Measurements from ENCODE around the gene NAXD. TPM values are rescaled to one million over a fixed set of nuclear protein-coding genes. Genes with fewer than 3 reads are reported as not detected.

Gene NAXD
- total and polyA plus RNA-seq, 8 donors, result 17.4 to 56.4 (median 20.8) TPM

- TF ChIP-seq CTCF (IDR thresholded peaks at IDR 0.05), result no peak
- no peak for FAIRE-seq
- Histone ChIP-seq H3K9me3 (no peaks in the 10 kb centered on the region), H3K4me1 (peaks cover 0 to 4% (median 0%) of the 10 kb centered on the region in 3 donors), H3K27me3 (no peaks in the 10 kb centered on the region), H3K27ac (no peak overlapping the region), H3K36me3 (peaks cover 0 to 24% (median 0%) of the 10 kb centered on the region in 3 donors), H3K4me3 (no peak overlapping the region)
- no peak for ATAC-seq
- whole genome bisulfite sequencing, 2 donors, result 94 to 95% methylated on average over 5 of the region's 5 CpGs
- intact Hi-C loops (cut with DNase I), result no loop called here
- DNase-seq, result no peak
Observed at GRCh38 chr13:110683921-110684320, 68.6 kb downstream of the NAXD start.

- peaks cover 0 to 24% (median 0%) of the 10 kb centered on the region in 3 donors for H3K36me3 ChIP-seq
- no peak for TF ChIP-seq CTCF (IDR thresholded peaks at IDR 0.05)
- no peak overlapping the region for H3K4me3 ChIP-seq
- DNase-seq (no peak), ATAC-seq (no peak), FAIRE-seq (peak; percentile 5)
- H3K4me1 ChIP-seq, result peaks cover 0 to 4% (median 0%) of the 10 kb centered on the region in 3 donors
- no peak overlapping the region for H3K27ac ChIP-seq
- no peaks in the 10 kb centered on the region for H3K9me3 ChIP-seq
- no peaks in the 10 kb centered on the region for H3K27me3 ChIP-seq
- WGBS, 2 donors, result 85 to 91% methylated on average over 8 of the region's 8 CpGs
- intact Hi-C loops (cut with DNase I), result no loop called here
Observed at GRCh38 chr13:110684388-110685056, 69.2 kb downstream of the NAXD start.

GRCh38 chr13:110685305-110686020 lies 70.1 kb downstream of the NAXD start:
- ATAC-seq (no peak), FAIRE-seq (peak; percentile 84), DNase-seq (peak in 1 of 6 donors; percentile 1)
- Histone ChIP-seq H3K4me3 (no peak overlapping the region), H3K4me1 (peaks cover 0 to 6% (median 0%) of the 10 kb centered on the region in 3 donors), H3K27me3 (no peaks in the 10 kb centered on the region), H3K36me3 (peaks cover 0 to 24% (median 0%) of the 10 kb centered on the region in 3 donors), H3K9me3 (no peaks in the 10 kb centered on the region), H3K27ac (no peak overlapping the region)
- no peak for TF ChIP-seq CTCF (IDR thresholded peaks at IDR 0.05)
- intact Hi-C loops (cut with DNase I), result no loop called here
- WGBS, 2 donors, result 92 to 93% methylated on average over 11 of the region's 11 CpGs

- Histone ChIP-seq H3K36me3 (peaks cover 0 to 12% (median 0%) of the 10 kb centered on the region in 3 donors), H3K4me3 (no peak overlapping the region), H3K9me3 (no peaks in the 10 kb centered on the region), H3K27ac (no peak overlapping the region), H3K4me1 (peaks cover 0 to 8% (median 0%) of the 10 kb centered on the region in 3 donors), H3K27me3 (no peaks in the 10 kb centered on the region)
- intact Hi-C loops (cut with DNase I), result no loop called here
- FAIRE-seq (no peak), ATAC-seq (no peak), DNase-seq (peak in 1 of 6 donors; percentile 6)
- no peak for TF ChIP-seq CTCF (IDR thresholded peaks at IDR 0.05)
- 91 to 94% methylated on average over 16 of the region's 16 CpGs for WGBS, 2 donors
Observed at GRCh38 chr13:110687736-110688135, 72.4 kb downstream of the NAXD start.
